ENCODE measurements around the gene IL1RL2.
A peak's percentile ranks its signal among the peaks of the same experiment; 100 is the strongest.

The IL1RL2 gene

DNA sequence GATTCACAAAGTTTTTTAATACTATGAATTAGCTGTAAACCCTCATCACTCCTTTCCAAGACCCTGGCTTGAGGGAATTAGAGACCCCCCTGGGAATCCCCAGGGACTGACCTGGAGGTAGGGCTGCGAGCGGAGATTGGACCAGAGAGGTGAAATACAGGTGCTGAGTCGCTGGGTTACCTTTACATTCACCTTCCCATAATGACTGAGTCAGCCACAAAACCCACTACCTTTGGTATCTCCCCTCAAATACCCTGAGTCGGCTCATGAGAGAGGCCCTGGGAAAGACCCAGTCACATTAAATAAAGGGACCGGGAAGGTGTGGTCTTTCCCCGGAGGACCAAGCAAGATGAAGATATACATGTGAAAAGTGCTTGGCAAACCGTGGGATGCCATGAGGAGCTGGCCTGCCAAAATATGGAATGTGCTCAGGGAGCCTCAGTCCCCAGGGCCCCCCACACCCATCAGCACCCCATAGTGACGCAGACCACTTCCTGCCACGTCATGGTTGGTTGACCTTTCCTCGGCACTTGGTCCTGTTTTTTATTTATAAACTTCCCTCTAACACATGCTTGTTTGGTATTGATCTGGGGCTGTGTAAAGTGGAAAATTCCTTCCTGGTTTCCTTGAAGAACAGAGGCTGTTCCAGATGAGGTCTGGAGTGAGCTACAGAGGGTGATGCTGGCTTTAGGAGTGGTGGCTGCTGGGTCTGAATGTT, 51.4 kb downstream of the IL1RL2 start:
- DNase-seq (ENCODE audit: extremely low read depth in 1 of 2, low read depth in 1 of 2): no peak

DNA sequence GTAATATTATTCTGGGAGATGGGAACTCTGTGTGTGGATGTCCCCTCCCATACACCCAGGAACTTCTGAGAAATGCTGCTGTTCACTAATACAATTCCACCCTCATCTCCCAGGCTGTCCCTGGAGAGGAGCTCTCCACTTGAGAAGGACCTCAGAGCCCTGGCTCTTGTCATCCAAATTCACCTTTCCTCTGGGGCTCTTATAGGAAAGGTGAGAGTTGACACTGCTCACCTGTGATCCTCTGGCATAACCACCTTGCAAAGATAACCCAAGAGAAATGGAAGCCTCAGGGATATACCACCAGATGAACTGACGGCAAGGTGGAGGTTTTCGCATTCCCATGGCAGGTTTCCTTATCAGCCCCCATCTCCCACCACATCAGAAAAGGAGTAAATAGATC, 52.0 kb downstream of the IL1RL2 start:
- no peak for DNase-seq (ENCODE audit: extremely low read depth in 1 of 2, low read depth in 1 of 2)

- no peak for DNase-seq (ENCODE audit: extremely low read depth in 1 of 2, low read depth in 1 of 2)
Measured at GRCh38 chr2:102239344-102239743, 52.5 kb downstream of the IL1RL2 start.

- peak; percentile 67 to 78 for DNase-seq (ENCODE audit: extremely low read depth in 1 of 2, low read depth in 1 of 2)
Measured at GRCh38 chr2:102240640-102241370, 54.0 kb downstream of the IL1RL2 start.

DNA sequence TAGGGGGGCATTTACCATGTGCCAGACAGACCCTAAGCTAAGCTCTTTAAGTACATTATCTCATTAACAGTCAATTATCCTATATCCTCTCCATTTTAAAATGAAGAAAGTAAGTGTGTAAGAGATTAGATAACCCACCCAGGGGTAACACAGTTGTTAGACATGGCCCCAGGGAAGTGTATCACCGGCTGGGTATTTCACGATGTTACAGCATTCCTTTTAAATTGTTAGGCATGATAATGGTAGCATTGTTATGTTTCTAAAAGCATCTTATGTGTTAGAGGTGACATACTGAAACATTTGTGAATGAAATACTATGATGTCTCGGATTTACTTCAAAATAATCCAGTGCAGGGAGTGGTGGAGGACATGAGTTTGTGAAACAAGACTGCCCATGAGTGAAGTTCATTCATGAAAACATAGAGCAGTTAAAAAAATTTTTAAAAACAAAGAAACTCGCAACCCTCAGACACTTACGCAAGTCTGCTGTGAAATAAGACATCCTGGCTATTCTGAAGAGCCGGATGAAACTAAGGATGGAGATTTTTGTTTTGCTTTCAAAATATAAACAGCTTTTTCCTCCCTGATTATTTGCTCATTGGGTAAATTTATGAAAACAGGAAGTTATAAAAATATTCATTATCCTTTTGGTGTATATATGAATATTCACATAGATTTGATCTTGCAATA, 54.9 kb downstream of the IL1RL2 start:
- no peak for DNase-seq (ENCODE audit: extremely low read depth in 1 of 2, low read depth in 1 of 2)

DNA sequence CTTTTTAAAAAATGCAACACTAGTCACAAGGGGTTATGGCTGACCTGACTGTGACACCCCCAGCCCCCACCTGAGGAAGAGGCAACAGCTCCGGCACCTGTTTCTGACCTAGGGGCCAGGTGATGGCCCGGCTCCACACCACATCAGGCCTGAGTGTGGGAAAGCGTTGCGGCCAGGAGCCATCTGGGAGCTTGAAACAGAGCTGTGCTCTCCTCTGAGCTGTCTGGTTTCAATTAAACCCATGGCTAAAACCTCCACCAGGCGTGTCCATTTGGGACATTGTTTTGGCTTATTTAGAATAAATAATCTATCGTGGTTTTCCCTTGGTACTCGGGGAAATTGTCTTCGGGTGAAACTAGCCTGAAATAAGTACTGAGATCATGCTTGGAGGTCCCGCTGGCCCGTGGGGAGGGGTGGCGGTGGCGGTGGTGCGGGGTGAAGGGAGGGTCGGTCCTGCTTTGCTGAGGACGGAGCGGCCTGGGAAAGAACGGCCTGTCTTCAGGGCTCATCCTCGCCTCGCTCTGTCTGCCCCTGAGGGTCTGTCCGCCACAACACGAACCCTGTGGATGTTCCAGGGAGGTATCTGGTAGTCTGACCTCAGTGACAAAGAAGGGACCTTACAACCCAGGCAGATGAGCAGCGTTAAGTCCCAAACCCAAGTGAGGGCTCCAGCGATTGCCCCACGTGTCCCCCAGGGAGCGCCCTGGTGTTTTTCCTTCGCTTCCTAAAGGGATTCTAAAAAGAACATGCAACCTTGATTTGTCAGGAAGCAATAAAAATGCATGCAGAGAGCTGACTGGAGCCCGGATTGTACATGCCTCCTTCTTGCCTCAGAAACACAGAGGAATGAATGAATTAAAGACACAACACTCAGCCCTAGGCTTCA, 58.7 kb downstream of the IL1RL2 start:
- no peak for DNase-seq (ENCODE audit: extremely low read depth in 1 of 2, low read depth in 1 of 2)

DNA sequence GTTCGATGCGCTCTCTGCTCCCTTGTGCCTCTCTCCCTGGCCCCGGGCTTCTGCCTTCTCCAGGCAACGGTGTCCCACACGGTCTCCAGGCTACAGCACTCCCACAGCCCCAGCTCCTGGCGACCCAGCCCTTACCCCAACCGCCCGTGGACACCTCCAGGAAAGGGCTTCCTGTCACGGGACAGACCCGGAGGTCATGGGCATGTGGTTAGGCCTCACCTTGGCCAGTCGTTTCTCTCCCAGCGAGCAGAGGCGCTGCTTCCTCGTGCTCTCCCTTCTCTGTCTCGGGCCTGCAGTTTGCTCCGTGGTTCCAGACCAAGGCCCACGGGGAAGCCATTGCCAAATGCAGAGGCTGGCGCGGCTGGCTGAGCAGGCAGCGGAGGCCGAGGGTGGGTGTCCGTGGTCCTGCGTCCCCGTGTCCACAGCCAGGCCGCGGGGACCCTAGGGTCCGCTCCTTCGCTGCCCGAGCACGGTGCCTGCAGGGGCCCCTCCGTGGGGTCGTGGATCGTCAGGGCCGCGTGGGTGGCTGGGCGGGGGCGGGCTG, 63.5 kb downstream of the IL1RL2 start:
- DNase-seq (ENCODE audit: extremely low read depth in 1 of 2, low read depth in 1 of 2): no peak

GRCh38 chr2:102251042-102251848, 64.4 kb downstream of the IL1RL2 start:
- DNase-seq (ENCODE audit: extremely low read depth in 1 of 2, low read depth in 1 of 2): peak in 1 of 2 donors; percentile 52

- no peak for DNase-seq (ENCODE audit: extremely low read depth in 1 of 2, low read depth in 1 of 2)
Measured at GRCh38 chr2:102251849-102252203, 65.0 kb downstream of the IL1RL2 start.

GRCh38 chr2:102252236-102252635, 65.4 kb downstream of the IL1RL2 start:
- no peak for DNase-seq (ENCODE audit: extremely low read depth in 1 of 2, low read depth in 1 of 2)

- no peak for DNase-seq (ENCODE audit: extremely low read depth in 1 of 2, low read depth in 1 of 2)
Measured at GRCh38 chr2:102253140-102253752, 66.4 kb downstream of the IL1RL2 start.

GRCh38 chr2:102253753-102254150, 66.9 kb downstream of the IL1RL2 start:
- DNase-seq (ENCODE audit: extremely low read depth in 1 of 2, low read depth in 1 of 2): no peak

- no peak for DNase-seq (ENCODE audit: extremely low read depth in 1 of 2, low read depth in 1 of 2)
Measured at GRCh38 chr2:102256276-102256675, 69.5 kb downstream of the IL1RL2 start.

- no peak for DNase-seq (ENCODE audit: extremely low read depth in 1 of 2, low read depth in 1 of 2)
Measured at GRCh38 chr2:102256874-102257462, 70.1 kb downstream of the IL1RL2 start.

DNA sequence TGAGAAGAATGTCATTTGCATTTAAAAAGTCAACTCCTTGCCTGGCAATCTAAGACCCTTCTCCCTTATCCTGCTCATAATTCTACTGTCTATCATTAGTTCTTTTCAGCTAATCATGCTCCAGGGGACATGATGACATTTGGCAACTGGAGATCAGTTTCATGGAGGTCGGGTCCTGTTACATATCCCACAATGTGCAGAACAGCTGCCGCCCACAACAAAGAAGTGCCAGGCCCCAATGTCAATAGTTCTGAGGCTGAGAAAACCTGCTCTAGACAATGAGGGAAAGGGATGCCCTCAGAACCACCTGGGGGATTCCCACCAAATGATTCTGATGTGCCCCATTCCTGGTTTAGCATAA, 71.2 kb downstream of the IL1RL2 start:
- no peak for DNase-seq (ENCODE audit: extremely low read depth in 1 of 2, low read depth in 1 of 2)

- DNase-seq (ENCODE audit: extremely low read depth in 1 of 2, low read depth in 1 of 2): no peak
Measured at GRCh38 chr2:102258386-102259074, 71.7 kb downstream of the IL1RL2 start.

GRCh38 chr2:102261467-102262135, 74.8 kb downstream of the IL1RL2 start:
- DNase-seq (ENCODE audit: extremely low read depth in 1 of 2, low read depth in 1 of 2): no peak
